HepG2 (cell line): Measurements from ENCODE around the gene SBNO2. TPM values are rescaled to one million over a fixed set of nuclear protein-coding genes. Genes with fewer than 3 reads are reported as not detected.

Experiments used
- ARNT2 ChIP-seq: sonication (generic); formaldehyde crosslinking; IDR thresholded peaks from 2 replicates; pipeline ENCODE4 v1.8.0; 2022; ENCODE audit warnings: mild to moderate bottlenecking, low read depth, missing genetic modification reagents, moderate library complexity
- CCDC6 ChIP-seq: sonication (generic); formaldehyde crosslinking; IDR thresholded peaks from 2 replicates; pipeline ENCODE4 v1.8.1; 2022; ENCODE audit warnings: mild to moderate bottlenecking, missing genetic modification reagents, moderate library complexity
- CEBPG ChIP-seq: IDR thresholded peaks from 2 replicates; pipeline ENCODE4 v1.6.1; 2016
- CREM ChIP-seq, 2 experiments: sonication (generic) in 1 of 2; formaldehyde crosslinking in 1 of 2; IDR thresholded peaks; 2 replicates each; pipeline versions ENCODE4 v1.4.0 to v1.6.1; 2016 to 2020; ENCODE audit warnings: antibody characterized with exemption in 1 of 2, mild to moderate bottlenecking in 1 of 2, missing genetic modification reagents in 1 of 2
- FOXA1 ChIP-seq, 2 experiments: fragments of 450-650 bp in 1 of 2; sonication (generic) in 1 of 2; formaldehyde crosslinking in 1 of 2; IDR thresholded peaks; 2 replicates each; pipeline versions ENCODE4 v1.4.0 to v1.6.1; 2016 to 2020; ENCODE audit warnings: missing genetic modification reagents in 1 of 2
- FOXP4 ChIP-seq: sonication (generic); formaldehyde crosslinking; IDR thresholded peaks from 2 replicates; pipeline ENCODE4 v1.4.0; 2020; ENCODE audit warnings: missing genetic modification reagents
- GMEB1 ChIP-seq: sonication (generic); formaldehyde crosslinking; IDR thresholded peaks from 2 replicates; pipeline ENCODE4 v1.5.1; 2020; ENCODE audit warnings: missing genetic modification reagents, mild to moderate bottlenecking, borderline replicate concordance
- HNRNPH1 ChIP-seq: fragments of 200-400 bp; formaldehyde crosslinking; optimal IDR thresholded peaks from 2 replicates; pipeline ENCODE3; 2017; ENCODE audit warnings: mild to moderate bottlenecking, low read depth, low read length
- NCOA1 ChIP-seq: sonication (generic); formaldehyde crosslinking; IDR thresholded peaks from 2 replicates; pipeline ENCODE4 v1.9.0; 2021; ENCODE audit warnings: missing genetic modification reagents
- PAX8 ChIP-seq: sonication (generic); formaldehyde crosslinking; IDR thresholded peaks from 2 replicates; pipeline ENCODE4 v1.8.0; 2022; ENCODE audit warnings: mild to moderate bottlenecking, missing genetic modification reagents, borderline replicate concordance
- SETDB1 ChIP-seq: sonication (generic); formaldehyde crosslinking; IDR thresholded peaks from 2 replicates; pipeline ENCODE4 v1.5.1; 2020; ENCODE audit warnings: missing genetic modification reagents, mild to moderate bottlenecking, borderline replicate concordance
- SOX13 ChIP-seq, 3 experiments: fragments of 450-650 bp in 1 of 3; sonication (generic) in 1 of 3; formaldehyde crosslinking in 1 of 3; IDR thresholded peaks in 2 of 3; conservative IDR thresholded peaks in 1 of 3; 2 replicates each; pipeline versions ENCODE4 v1.5.0 to v1.6.1; 2016 to 2020; ENCODE audit warnings: antibody characterized with exemption in 1 of 3, mild to moderate bottlenecking in 1 of 3, missing compliant biosample characterization in 1 of 3, missing genetic modification reagents in 1 of 3, moderate library complexity in 1 of 3
- SOX5 ChIP-seq: IDR thresholded peaks from 2 replicates; pipeline ENCODE4 v1.6.1; 2016; ENCODE audit warnings: borderline replicate concordance
- THAP11 ChIP-seq: IDR thresholded peaks from 2 replicates; pipeline ENCODE4 v1.6.1; 2016; ENCODE audit warnings: missing biosample characterization, missing genetic modification reagents
- THAP7 ChIP-seq: sonication (generic); formaldehyde crosslinking; IDR thresholded peaks from 2 replicates; pipeline ENCODE4 v1.8.1; 2023; ENCODE audit warnings: mild to moderate bottlenecking, missing genetic modification reagents
- ZBTB44 ChIP-seq: sonication (generic); formaldehyde crosslinking; IDR thresholded peaks from 2 replicates; pipeline ENCODE4 v1.4.0; 2020; ENCODE audit warnings: missing genetic modification reagents
- ZNF275 ChIP-seq: sonication (generic); formaldehyde crosslinking; IDR thresholded peaks from 2 replicates; pipeline ENCODE4 v1.8.0; 2022; ENCODE audit warnings: missing genetic modification reagents, mild to moderate bottlenecking, inconsistent platforms, borderline replicate concordance
- ZNF33A ChIP-seq: sonication (generic); formaldehyde crosslinking; IDR thresholded peaks from 2 replicates; pipeline ENCODE4 v1.5.1; 2020; ENCODE audit warnings: missing genetic modification reagents, mild to moderate bottlenecking, moderate library complexity, borderline replicate concordance
- ZNF790 ChIP-seq: sonication (generic); formaldehyde crosslinking; IDR thresholded peaks from 2 replicates; pipeline ENCODE4 v1.8.0; 2022; ENCODE audit warnings: missing genetic modification reagents, mild to moderate bottlenecking, borderline replicate concordance
- ZSCAN21 ChIP-seq: sonication (generic); formaldehyde crosslinking; IDR thresholded peaks from 2 replicates; pipeline ENCODE4 v1.8.0; 2022; ENCODE audit warnings: mild to moderate bottlenecking, missing genetic modification reagents, moderate library complexity, borderline replicate concordance
- polyA plus RNA-seq, 8 experiments: library from polyadenylated mRNA; depleted of rRNA in 3 of 8; stranded (reverse) in 7 of 8; unstranded in 1 of 8; fragments of >200 nt; fragmentation: Illumina TruSeq in 4 of 8; extraction: Trizol in 4 of 8; gene quantifications; 2 replicates each; pipeline versions ENCODE4 v1.2.1 to v1.2.3, GENCODE V29; 2011 to 2016; ENCODE audit warnings: low read depth in 4 of 8, missing spikeins in 1 of 8, mixed read lengths in 1 of 8; ENCODE audit not compliant: insufficient read depth in 1 of 8
- total RNA-seq, 5 experiments: library from RNA; depleted of rRNA; stranded (reverse); fragments of >200 nt; fragmentation: Illumina TruSeq; extraction: Trizol; gene quantifications; 2 replicates each; pipeline ENCODE4 v1.2.3, GENCODE V29; 2016; ENCODE audit warnings: low read depth in 1 of 5

SBNO2 gene
- total and polyA plus RNA-seq, 2 of the 13 experiments (the other 11 are each of a cell fraction or from before 2014, with no cell fraction given), result 8.6 to 10.4 TPM

- peak; percentile 49 for TF ChIP-seq FOXP4 (CRISPR knock-in tag)
- no peak for TF ChIP-seq SETDB1
- TF ChIP-seq PAX8 (CRISPR knock-in tag), result no peak
- TF ChIP-seq ZNF33A, result no peak
- TF ChIP-seq ZNF275, result no peak
- TF ChIP-seq SOX5 (CRISPR knock-in tag), result peak; percentile 45; the same call in 1 of the 2 replicates
- TF ChIP-seq ARNT2 (CRISPR knock-in tag), result peak; percentile 75; the same call in 1 of the 2 replicates
- no peak for TF ChIP-seq HNRNPH1
- no peak for TF ChIP-seq NCOA1
- no peak; the same call in 1 of the 2 replicates for TF ChIP-seq CREM (IDR thresholded peaks at IDR 0.05)
- TF ChIP-seq CREM (CRISPR knock-in tag; IDR thresholded peaks at IDR 0.05), result no peak
- no peak for TF ChIP-seq ZNF790
- no peak for TF ChIP-seq ZBTB44 (CRISPR knock-in tag)
- TF ChIP-seq THAP11 (CRISPR knock-in tag), result peak; percentile 81
- no peak for TF ChIP-seq THAP7 (CRISPR knock-in tag)
- TF ChIP-seq FOXA1 (IDR thresholded peaks at IDR 0.05), result no peak
- peak; percentile 88 for TF ChIP-seq FOXA1 (CRISPR knock-in tag; IDR thresholded peaks at IDR 0.05)
- TF ChIP-seq ZSCAN21 (CRISPR knock-in tag), result peak; percentile 43; the same call in 1 of the 2 replicates
- TF ChIP-seq SOX13 (IDR thresholded peaks at IDR 0.05), result no peak
- no peak for TF ChIP-seq SOX13 (CRISPR knock-in tag; conservative IDR thresholded peaks at IDR 0.05 in 1 of 2, IDR thresholded peaks at IDR 0.05 in 1 of 2)
- TF ChIP-seq GMEB1 (CRISPR knock-in tag), result peak; percentile 97
- no peak for TF ChIP-seq CCDC6
- TF ChIP-seq CEBPG (CRISPR knock-in tag), result no peak
Measured at GRCh38 chr19:1205114-1206099, 31.3 kb upstream of the SBNO2 start, which contains the start of gene STK11 (continued).
